ENCODE results near the gene ABCA3. TPM values are rescaled to one million over a fixed set of nuclear protein-coding genes. Genes with fewer than 3 reads are reported as not detected.

Gene ABCA3
- total and polyA plus RNA-seq, 9 donors, result 2.0 to 11.3 (median 6.9) TPM

GRCh38 chr16:2235695-2236336 lies 104.7 kb downstream of the ABCA3 start:
- Histone ChIP-seq H3K4me3 (no peak overlapping the region), H3K27me3 (no peaks in the 10 kb centered on the region), H3K9me3 (peaks cover 0 to 3% of the 10 kb centered on the region in 2 donors), H3K36me3 (no peaks in the 10 kb centered on the region), H3K4me1 (ENCODE audit: insufficient read depth) (peaks cover 7% of the 10 kb centered on the region), H3K27ac (no peak overlapping the region)
- 71 to 76% (median 75%) methylated on average over 17 to 19 of the region's 19 CpGs for WGBS, 3 donors
- no peak for DNase-seq
- intact Hi-C loops (cut with DNase I), result no loop called here
- TF ChIP-seq POLR2A (IDR thresholded peaks at IDR 0.05), result no peak
- no peak for TF ChIP-seq EP300 (IDR thresholded peaks at IDR 0.05)
- TF ChIP-seq CTCF (IDR thresholded peaks at IDR 0.05), result no peak

- no peak for DNase-seq
- no peak for TF ChIP-seq EP300 (IDR thresholded peaks at IDR 0.05)
- TF ChIP-seq CTCF (IDR thresholded peaks at IDR 0.05), result no peak
- TF ChIP-seq POLR2A (IDR thresholded peaks at IDR 0.05), result no peak
- intact Hi-C loops (cut with DNase I), result no loop called here
- Histone ChIP-seq H3K4me1 (ENCODE audit: insufficient read depth) (peaks cover 7% of the 10 kb centered on the region), H3K9me3 (peaks cover 0 to 3% of the 10 kb centered on the region in 2 donors), H3K27me3 (no peaks in the 10 kb centered on the region), H3K27ac (no peak overlapping the region), H3K36me3 (no peaks in the 10 kb centered on the region), H3K4me3 (no peak overlapping the region)
- 91 to 94% (median 92%) methylated on average over 25 to 28 of the region's 28 CpGs for WGBS, 3 donors
Observed at GRCh38 chr16:2235234-2235651, 105.3 kb downstream of the ABCA3 start.

GRCh38 chr16:2234813-2235170 lies 105.7 kb downstream of the ABCA3 start:
- no peak overlapping the region for H3K27ac ChIP-seq
- H3K27me3 ChIP-seq, result no peaks in the 10 kb centered on the region
- 87 to 89% (median 88%) methylated on average over 10 to 18 of the region's 18 CpGs for WGBS, 3 donors
- H3K4me3 ChIP-seq, result no peak overlapping the region
- intact Hi-C loops (cut with DNase I), result no loop called here
- peaks cover 0 to 3% of the 10 kb centered on the region in 2 donors for H3K9me3 ChIP-seq
- H3K36me3 ChIP-seq, result no peaks in the 10 kb centered on the region
- peaks cover 7% of the 10 kb centered on the region for H3K4me1 ChIP-seq (ENCODE audit: insufficient read depth)
- TF ChIP-seq POLR2A (IDR thresholded peaks at IDR 0.05) (no peak), EP300 (IDR thresholded peaks at IDR 0.05) (no peak), CTCF (IDR thresholded peaks at IDR 0.05) (no peak)
- DNase-seq, result no peak

GRCh38 chr16:2233872-2234812 lies 106.4 kb downstream of the ABCA3 start:
- Histone ChIP-seq H3K27ac (no peak overlapping the region), H3K9me3 (peaks cover 0 to 3% of the 10 kb centered on the region in 2 donors), H3K27me3 (no peaks in the 10 kb centered on the region), H3K4me3 (no peak overlapping the region), H3K4me1 (ENCODE audit: insufficient read depth) (peaks cover 7% of the 10 kb centered on the region), H3K36me3 (no peaks in the 10 kb centered on the region)
- no peak for DNase-seq
- intact Hi-C loops (cut with DNase I), result no loop called here
- TF ChIP-seq CTCF (IDR thresholded peaks at IDR 0.05) (no peak), EP300 (IDR thresholded peaks at IDR 0.05) (no peak), POLR2A (IDR thresholded peaks at IDR 0.05) (no peak)
- 91 to 96% (median 93%) methylated on average over 48 to 51 of the region's 51 CpGs for WGBS, 3 donors
